ENCODE results near the gene DCDC1.
A peak's percentile ranks its signal among the peaks of the same experiment; 100 is the strongest.

- TF ChIP-seq, protein P1, sequence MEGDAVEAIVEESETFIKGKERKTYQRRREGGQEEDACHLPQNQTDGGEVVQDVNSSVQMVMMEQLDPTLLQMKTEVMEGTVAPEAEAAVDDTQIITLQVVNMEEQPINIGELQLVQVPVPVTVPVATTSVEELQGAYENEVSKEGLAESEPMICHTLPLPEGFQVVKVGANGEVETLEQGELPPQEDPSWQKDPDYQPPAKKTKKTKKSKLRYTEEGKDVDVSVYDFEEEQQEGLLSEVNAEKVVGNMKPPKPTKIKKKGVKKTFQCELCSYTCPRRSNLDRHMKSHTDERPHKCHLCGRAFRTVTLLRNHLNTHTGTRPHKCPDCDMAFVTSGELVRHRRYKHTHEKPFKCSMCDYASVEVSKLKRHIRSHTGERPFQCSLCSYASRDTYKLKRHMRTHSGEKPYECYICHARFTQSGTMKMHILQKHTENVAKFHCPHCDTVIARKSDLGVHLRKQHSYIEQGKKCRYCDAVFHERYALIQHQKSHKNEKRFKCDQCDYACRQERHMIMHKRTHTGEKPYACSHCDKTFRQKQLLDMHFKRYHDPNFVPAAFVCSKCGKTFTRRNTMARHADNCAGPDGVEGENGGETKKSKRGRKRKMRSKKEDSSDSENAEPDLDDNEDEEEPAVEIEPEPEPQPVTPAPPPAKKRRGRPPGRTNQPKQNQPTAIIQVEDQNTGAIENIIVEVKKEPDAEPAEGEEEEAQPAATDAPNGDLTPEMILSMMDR (conservative IDR thresholded peaks at IDR 0.05) = peak; percentile 83
- no peak for TF ChIP-seq ZFX (IDR thresholded peaks at IDR 0.05)
Measured at GRCh38 chr11:31397239-31397834, 27.8 kb upstream of the DCDC1 start.

Measured in C4-2B (cell line).